Lower leg skin (tissue), 3 donors: Measurements from ENCODE around the gene FOXP2.

ENCODE experiments used
- POLR2A ChIP-seq, 2 donors: fragments of 450-650 bp; IDR thresholded peaks; one replicate each; pipeline ENCODE4 v1.6.1; 2016 to 2017; ENCODE audit warnings: antibody characterized with exemption in 2 of 2, mild to moderate bottlenecking in 1 of 2, moderate library complexity in 1 of 2
- TF ChIP-seq, protein P1 (sequence below), 3 donors: fragments of 450-650 bp; IDR thresholded peaks; one replicate each; pipeline ENCODE4 v1.5.1; 2016; ENCODE audit warnings: antibody characterized with exemption in 3 of 3, mild to moderate bottlenecking in 3 of 3, moderate library complexity in 2 of 3

DNA sequence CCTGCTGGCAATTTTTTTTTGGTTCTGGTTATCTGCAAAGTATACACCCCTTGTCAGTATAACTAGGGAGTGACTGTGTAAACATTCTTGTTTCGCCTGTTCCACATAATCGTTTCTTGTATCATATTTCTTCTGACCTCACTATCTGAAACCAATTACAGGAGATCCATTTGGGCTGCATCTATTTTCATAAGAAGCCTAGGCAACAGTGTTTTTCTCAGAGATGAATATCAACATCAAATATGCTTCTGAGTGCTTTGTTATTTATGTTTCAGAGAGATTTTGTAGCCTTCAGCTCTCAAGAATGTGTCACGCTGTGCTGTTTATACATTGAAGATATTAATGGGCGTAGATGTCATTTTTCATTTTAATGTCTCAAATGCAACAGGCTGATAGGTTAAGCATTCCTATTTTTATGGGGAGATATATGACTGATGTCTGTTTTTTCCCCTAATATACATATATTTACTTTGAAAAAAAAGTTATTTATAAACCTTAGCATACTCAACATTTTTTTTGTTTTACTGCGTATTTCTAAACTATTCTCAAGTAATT is 115.5 kb downstream of the FOXP2 start:
- TF ChIP-seq, protein P1, sequence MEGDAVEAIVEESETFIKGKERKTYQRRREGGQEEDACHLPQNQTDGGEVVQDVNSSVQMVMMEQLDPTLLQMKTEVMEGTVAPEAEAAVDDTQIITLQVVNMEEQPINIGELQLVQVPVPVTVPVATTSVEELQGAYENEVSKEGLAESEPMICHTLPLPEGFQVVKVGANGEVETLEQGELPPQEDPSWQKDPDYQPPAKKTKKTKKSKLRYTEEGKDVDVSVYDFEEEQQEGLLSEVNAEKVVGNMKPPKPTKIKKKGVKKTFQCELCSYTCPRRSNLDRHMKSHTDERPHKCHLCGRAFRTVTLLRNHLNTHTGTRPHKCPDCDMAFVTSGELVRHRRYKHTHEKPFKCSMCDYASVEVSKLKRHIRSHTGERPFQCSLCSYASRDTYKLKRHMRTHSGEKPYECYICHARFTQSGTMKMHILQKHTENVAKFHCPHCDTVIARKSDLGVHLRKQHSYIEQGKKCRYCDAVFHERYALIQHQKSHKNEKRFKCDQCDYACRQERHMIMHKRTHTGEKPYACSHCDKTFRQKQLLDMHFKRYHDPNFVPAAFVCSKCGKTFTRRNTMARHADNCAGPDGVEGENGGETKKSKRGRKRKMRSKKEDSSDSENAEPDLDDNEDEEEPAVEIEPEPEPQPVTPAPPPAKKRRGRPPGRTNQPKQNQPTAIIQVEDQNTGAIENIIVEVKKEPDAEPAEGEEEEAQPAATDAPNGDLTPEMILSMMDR (IDR thresholded peaks at IDR 0.05) = no peak
- no peak for TF ChIP-seq POLR2A (IDR thresholded peaks at IDR 0.05)
